SK-N-SH treated with all-trans-retinoic acid at 6 μM for 48 hours (cell line): ENCODE data around the gene HRH1.

Experiments
- ARNTL ChIP-seq: fragments of 450-650 bp; formaldehyde crosslinking; IDR thresholded peaks from 2 replicates; pipeline ENCODE4 v1.5.0; 2020; ENCODE audit warnings: low read depth, mild to moderate bottlenecking, moderate library complexity, borderline replicate concordance
- ESRRG ChIP-seq: fragments of 250-450 bp; sonication (Bioruptor Pico); IDR thresholded peaks from 2 replicates; pipeline ENCODE4 v1.6.1; 2021; ENCODE audit warnings: mild to moderate bottlenecking
- GLIS3 ChIP-seq: fragments of 250-450 bp; sonication (Bioruptor Pico); IDR thresholded peaks from 2 replicates; pipeline ENCODE4 v1.5.0; 2020; ENCODE audit warnings: mild to moderate bottlenecking, moderate library complexity
- OSR1 ChIP-seq: fragments of 250-450 bp; sonication (Bioruptor Pico); IDR thresholded peaks from 2 replicates; pipeline ENCODE4 v1.8.0; 2022; ENCODE audit warnings: moderate library complexity, mild to moderate bottlenecking, inconsistent platforms
- PATZ1 ChIP-seq: fragments of 250-450 bp; sonication (Bioruptor Pico); IDR thresholded peaks from 2 replicates; pipeline ENCODE4 v1.8.0; 2020; ENCODE audit warnings: mild to moderate bottlenecking, moderate library complexity, borderline replicate concordance
- TSHZ2 ChIP-seq: fragments of 250-450 bp; sonication (Bioruptor Pico); IDR thresholded peaks from 2 replicates; pipeline ENCODE4 v1.5.0; 2020; ENCODE audit warnings: mild to moderate bottlenecking, moderate library complexity
- ZNF565 ChIP-seq: fragments of 450-650 bp; formaldehyde crosslinking; conservative IDR thresholded peaks from 2 replicates; pipeline ENCODE4 v1.5.0; 2020; ENCODE audit warnings: low read depth, mild to moderate bottlenecking, moderate library complexity

DNA sequence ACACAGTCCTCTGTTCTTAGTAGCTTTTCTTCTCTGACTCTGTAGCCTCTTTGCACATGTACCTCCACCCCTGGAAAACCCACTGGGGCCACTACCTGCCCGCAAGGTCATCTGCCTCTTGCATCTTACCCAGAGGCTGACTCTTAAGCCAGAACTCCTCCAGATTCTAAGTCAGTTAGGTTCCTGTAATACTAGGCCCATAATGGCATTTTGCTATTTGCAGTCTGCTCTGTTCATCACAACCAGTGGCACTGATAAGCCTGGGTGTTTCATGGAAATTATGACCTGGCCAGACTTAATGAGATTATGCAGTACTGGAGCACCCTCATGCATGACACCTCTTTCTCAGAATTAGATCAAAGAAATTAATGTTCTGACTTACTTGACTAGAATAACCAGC lies 86.2 kb downstream of the HRH1 start:
- TF ChIP-seq ESRRG (CRISPR knock-in tag) (no peak), OSR1 (no peak), TSHZ2 (CRISPR knock-in tag) (no peak), ZNF565 (CRISPR knock-in tag) (no peak), PATZ1 (CRISPR knock-in tag) (no peak), GLIS3 (CRISPR knock-in tag) (no peak), ARNTL (no peak)
